ENCODE measurements around the gene MAGED2.
"Not testable (repeated sequence)": the region's sequence is repeated elsewhere in the genome, so short reads cannot be mapped to it uniquely, and the experiment has no call there.

MAGED2 gene

GRCh38 chrX:54818221-54818620 is 10.7 kb downstream of the MAGED2 start:
- DNase-seq (ENCODE audit: low read depth in 2 of 3, low spot score in 2 of 3), result no peak

GRCh38 chrX:54819201-54819600 is 11.7 kb downstream of the MAGED2 start:
- DNase-seq (ENCODE audit: low read depth in 2 of 3, low spot score in 2 of 3), result no peak

DNA sequence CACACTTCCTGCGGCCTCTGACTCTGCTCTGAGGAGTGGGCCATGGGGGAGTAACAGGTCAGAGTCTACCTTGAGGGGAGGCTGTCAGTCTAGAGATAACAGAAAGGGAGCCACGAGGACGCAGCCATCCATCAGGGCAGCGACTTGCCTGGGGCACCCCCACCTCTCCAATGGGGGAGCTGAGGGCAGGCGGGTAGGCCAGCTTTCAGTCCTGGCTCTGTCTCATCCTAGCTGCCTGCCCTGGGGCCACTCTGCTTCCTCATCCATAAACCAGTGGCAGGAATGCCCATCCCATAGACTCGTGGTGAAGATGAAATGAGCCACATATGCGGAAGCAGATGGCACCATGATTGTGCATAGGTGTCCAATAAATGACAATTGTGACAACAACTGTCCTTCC is 13.2 kb downstream of the MAGED2 start:
- DNase-seq (ENCODE audit: low read depth in 2 of 3, low spot score in 2 of 3), result no peak

GRCh38 chrX:54821310-54821709 is 13.8 kb downstream of the MAGED2 start:
- DNase-seq (ENCODE audit: low read depth in 2 of 3, low spot score in 2 of 3), result no peak

GRCh38 chrX:54824195-54824594 is 16.6 kb downstream of the MAGED2 start:
- DNase-seq (ENCODE audit: low read depth in 2 of 3, low spot score in 2 of 3), result no peak

GRCh38 chrX:54824722-54825121 is 17.2 kb downstream of the MAGED2 start:
- DNase-seq (ENCODE audit: low read depth in 2 of 3, low spot score in 2 of 3), result no peak

DNA sequence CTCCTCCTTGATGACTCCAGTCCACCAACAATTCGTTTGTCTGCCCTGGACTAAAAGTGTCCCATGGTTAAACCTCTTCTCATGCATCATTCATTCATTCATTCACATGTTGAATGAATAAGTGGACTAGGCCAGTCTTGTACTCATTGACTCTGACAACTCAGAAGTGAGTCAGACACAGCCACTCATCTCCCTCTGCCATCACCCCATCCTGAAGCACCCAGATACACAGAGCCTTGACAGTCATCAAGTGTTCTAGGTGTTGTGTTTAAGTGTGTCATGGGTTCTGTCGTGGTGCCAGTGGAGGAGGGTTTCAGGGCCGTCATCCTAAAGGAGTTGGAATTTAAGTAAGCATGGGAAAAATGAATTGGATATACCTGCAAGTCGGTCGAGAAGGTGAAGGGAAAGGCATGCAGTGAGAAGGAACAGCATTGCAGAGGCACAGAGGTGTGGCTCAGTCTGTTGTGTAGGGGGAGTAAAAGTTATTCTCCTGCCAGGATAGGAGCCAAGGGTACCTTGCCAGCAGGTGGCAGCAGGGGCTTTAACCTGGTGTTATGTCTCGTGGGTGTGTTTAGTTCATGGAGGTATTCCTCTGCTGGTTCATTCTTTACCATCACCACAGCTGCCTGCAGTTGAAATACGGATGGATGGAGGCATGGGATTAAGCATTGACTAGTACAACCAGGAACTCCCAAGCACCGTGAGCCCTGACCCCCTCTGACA is 18.3 kb downstream of the MAGED2 start:
- DNase-seq (ENCODE audit: low read depth in 2 of 3, low spot score in 2 of 3), result no peak

DNA sequence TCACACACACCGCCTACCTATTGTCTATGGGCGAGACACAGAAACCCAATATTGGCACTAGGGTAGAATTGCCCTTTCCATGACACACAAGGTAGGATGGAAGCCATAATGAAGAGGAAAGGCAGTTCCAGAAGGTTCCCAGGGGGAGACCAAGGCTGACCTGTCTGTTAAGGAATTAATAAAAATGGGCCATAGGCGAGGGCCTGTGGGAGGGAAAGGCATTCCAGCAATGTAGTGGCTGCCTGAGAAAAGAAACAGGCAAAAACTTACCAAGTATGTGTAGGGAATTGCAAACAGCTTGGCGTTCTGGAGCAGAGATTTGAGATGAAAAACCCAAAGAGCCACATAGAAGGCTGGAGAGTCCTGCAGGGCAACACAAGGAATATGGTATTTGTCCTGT is 19.1 kb downstream of the MAGED2 start:
- no peak for DNase-seq (ENCODE audit: low read depth in 2 of 3, low spot score in 2 of 3)

- no peak for DNase-seq (ENCODE audit: low read depth in 2 of 3, low spot score in 2 of 3)
Observed at GRCh38 chrX:54838583-54838982, 31.0 kb downstream of the MAGED2 start.

DNA sequence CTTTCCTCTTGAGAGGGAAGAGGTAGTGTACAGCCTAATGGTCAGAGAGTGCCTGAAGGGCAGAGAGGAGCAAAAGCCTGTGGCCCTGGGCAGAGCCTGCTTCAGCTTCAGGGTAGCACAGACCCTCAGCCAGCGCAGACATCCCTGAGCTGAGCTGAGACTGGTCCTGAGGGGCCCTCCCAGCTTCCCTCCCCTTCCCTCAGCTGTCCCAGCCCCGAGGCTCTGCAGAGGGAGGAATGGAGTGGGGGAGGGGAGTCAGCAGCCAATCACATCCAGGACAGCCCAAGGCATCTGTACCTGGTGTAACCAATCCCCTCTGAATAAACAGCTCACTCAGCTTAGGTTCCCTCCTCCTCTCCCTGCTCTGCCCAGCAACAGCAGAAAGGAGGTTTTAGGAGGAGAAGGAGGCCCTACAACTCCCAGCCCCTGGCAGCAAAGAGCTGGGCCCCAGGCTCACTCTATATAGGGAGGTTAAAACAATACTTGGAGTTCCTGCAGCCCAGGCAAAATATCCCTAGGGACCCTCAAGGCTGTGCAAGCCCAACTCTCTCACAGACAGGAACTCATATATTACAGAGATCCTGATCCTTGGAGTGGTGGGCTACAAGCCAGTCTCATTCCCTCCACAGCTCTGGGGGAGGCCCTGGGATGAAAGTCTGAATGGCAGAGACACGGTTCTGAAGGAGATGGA is 33.8 kb downstream of the MAGED2 start:
- not testable (repeated sequence) for DNase-seq (ENCODE audit: low read depth in 2 of 3, low spot score in 2 of 3)

- DNase-seq (ENCODE audit: low read depth in 2 of 3, low spot score in 2 of 3), result no peak
Observed at GRCh38 chrX:54842607-54843006, 35.1 kb downstream of the MAGED2 start.

DNA sequence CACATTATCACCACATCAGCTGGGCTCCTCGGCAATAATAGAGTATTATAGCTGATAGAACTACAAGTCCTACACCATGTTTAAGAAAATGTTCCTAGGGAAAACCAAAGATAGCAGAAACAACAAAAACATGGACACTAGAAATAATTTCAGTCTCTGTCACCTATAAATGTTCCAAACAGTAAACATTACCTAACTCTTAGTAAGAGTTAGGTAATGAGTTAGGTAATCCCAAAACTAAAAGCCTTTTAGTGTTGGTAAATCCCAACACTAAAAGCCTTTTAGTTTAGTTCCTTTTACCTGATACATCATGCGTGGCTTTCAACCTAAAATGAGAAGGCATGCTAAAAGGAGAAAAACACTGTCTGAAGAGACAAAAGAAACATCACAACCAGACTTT is 35.5 kb downstream of the MAGED2 start:
- DNase-seq (ENCODE audit: low read depth in 2 of 3, low spot score in 2 of 3), result no peak

GRCh38 chrX:54847700-54848099 is 40.2 kb downstream of the MAGED2 start:
- not testable (repeated sequence) for DNase-seq (ENCODE audit: low read depth in 2 of 3, low spot score in 2 of 3)

DNA sequence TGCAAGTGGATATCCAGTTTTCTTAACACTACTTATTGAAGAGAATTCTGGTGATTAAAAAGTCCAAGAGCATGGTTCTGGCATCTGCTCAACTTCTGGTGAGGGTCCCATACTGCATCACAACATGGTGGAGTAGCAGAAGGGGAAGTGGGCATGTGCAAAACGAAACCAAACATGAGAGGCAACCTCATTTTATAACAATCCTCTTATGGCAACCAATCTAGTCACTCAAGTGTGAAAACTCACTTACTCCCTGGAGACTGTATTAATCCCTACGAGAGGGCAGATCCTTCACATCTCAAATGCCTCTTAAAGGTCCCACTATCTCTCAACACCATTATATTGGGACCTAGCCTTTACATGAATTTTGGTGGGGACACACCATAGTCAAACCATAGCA is 57.7 kb downstream of the MAGED2 start:
- no peak for DNase-seq (ENCODE audit: low read depth in 2 of 3, low spot score in 2 of 3)
